ENCODE results near the gene CCDC85A. TPM values are rescaled to one million over a fixed set of nuclear protein-coding genes. Genes with fewer than 3 reads are reported as not detected.

The CCDC85A gene
- total and polyA plus RNA-seq, 2 of the 8 experiments (the other 6 are each of a cell fraction or from before 2014, with no cell fraction given) = 0.20 TPM; not detected in 1

- Histone ChIP-seq H2BK20ac (ENCODE audit: low read length) (no peak overlapping the region), H3K79me1 (ENCODE audit: low read depth, low read length) (no peaks in the 10 kb centered on the region), H2AFZ (ENCODE audit: low read length) (no peak overlapping the region), H3K14ac (ENCODE audit: insufficient read length) (no peak overlapping the region), H2BK12ac (ENCODE audit: low read depth, low read length) (no peak overlapping the region), H3K4me3 (ENCODE audit: extremely low read depth in 1 of 4, insufficient read depth in 2 of 4, low read depth in 3 of 4, low read length in 4 of 4) (no peak overlapping the region), H3K23ac (ENCODE audit: insufficient read length) (no peak overlapping the region), H3K4me1 (replicated peaks in 1 of 4; ENCODE audit: control insufficient read depth in 3 of 4, insufficient read depth in 4 of 4, low read length in 3 of 4) (no peaks in the 10 kb centered on the region; a peak in 1 of 7 replicates), H2BK120ac (replicated peaks; ENCODE audit: low read depth, low read length) (no peak overlapping the region), H3K4ac (replicated peaks; ENCODE audit: insufficient read length, low read depth, low read length) (no peak overlapping the region), H3K36me3 (ENCODE audit: control insufficient read depth in 2 of 4, insufficient read depth in 4 of 4, low read length in 3 of 4) (no peaks in the 10 kb centered on the region), H3K27me3 (replicated peaks in 1 of 4; ENCODE audit: control insufficient read depth in 3 of 4, extremely low read depth in 1 of 4, insufficient read depth in 3 of 4, low read length in 3 of 4) (no peaks in the 10 kb centered on the region), H2BK5ac (ENCODE audit: low read depth, low read length) (no peak overlapping the region), H3K27ac (ENCODE audit: low read depth, low read length) (no peak overlapping the region), H3K79me2 (ENCODE audit: control insufficient read depth in 1 of 2, insufficient read depth in 2 of 2, low read length in 2 of 2) (no peaks in the 10 kb centered on the region), H4K91ac (replicated peaks; ENCODE audit: insufficient read length, low read length) (no peak overlapping the region), H2BK15ac (ENCODE audit: low read length) (no peak overlapping the region), H2AK5ac (ENCODE audit: low read depth, low read length) (no peak overlapping the region), H3K9ac (replicated peaks in 1 of 4; ENCODE audit: extremely low read depth in 1 of 4, low read depth in 3 of 4, low read length in 3 of 4) (no peak overlapping the region), H4K8ac (ENCODE audit: extremely low read depth, insufficient read depth, low read length) (no peak overlapping the region), H3K23me2 (ENCODE audit: low read depth, low read length) (no peaks in the 10 kb centered on the region), H3K9me3 (ENCODE audit: insufficient read depth in 2 of 2, low read depth in 1 of 2, low read length in 1 of 2) (no peaks in the 10 kb centered on the region), H4K20me1 (replicated peaks in 1 of 2; ENCODE audit: control insufficient read depth in 1 of 2, insufficient read depth in 2 of 2, low read length in 2 of 2) (no peaks in the 10 kb centered on the region), H3K4me2 (ENCODE audit: insufficient read depth in 1 of 2, low read depth in 2 of 2, low read length in 2 of 2) (no peak overlapping the region), H3K56ac (replicated peaks; ENCODE audit: insufficient read length, low read depth, low read length) (no peak overlapping the region), H3K18ac (ENCODE audit: extremely low read depth, low read length) (no peak overlapping the region), H4K5ac (ENCODE audit: insufficient read length, low read depth, low read length) (no peak overlapping the region)
- FAIRE-seq (no peak), DNase-seq (ENCODE audit: low read depth in 1 of 2, low spot score in 2 of 2) (no peak)
- TF ChIP-seq TCF12 (IDR thresholded peaks at IDR 0.05; ENCODE audit: low read depth, low read length) = no peak
- TF ChIP-seq EZH2 (IDR thresholded peaks at IDR 0.05; ENCODE audit: low read depth, low read length, severe bottlenecking) = no peak
- TF ChIP-seq KDM5A (IDR thresholded peaks at IDR 0.05; ENCODE audit: low read length) = no peak
- no peak for TF ChIP-seq CBX5 (IDR thresholded peaks at IDR 0.05; ENCODE audit: low read depth, low read length)
- TF ChIP-seq ASH2L (IDR thresholded peaks at IDR 0.05; ENCODE audit: low read length) = no peak
- TF ChIP-seq BCL11A (IDR thresholded peaks at IDR 0.05; ENCODE audit: low read depth in 2 of 2, low read length in 2 of 2) = no peak
- TF ChIP-seq CBX8 (IDR thresholded peaks at IDR 0.05; ENCODE audit: borderline replicate concordance, low read depth, low read length) = no peak
- TF ChIP-seq CHD2 (IDR thresholded peaks at IDR 0.05; ENCODE audit: low read length) = no peak
- no peak for TF ChIP-seq CTBP2 (IDR thresholded peaks at IDR 0.05; ENCODE audit: borderline replicate concordance, insufficient read depth, insufficient read length, low read length)
- WGBS, 2 experiments (ENCODE audit: extremely low coverage in 1 of 2, insufficient coverage in 1 of 2, insufficient read length in 1 of 2, insufficient replicate concordance in 2 of 2, low coverage in 1 of 2, low lambda C conversion rate in 2 of 2, missing lambda C conversion rate in 1 of 2) = 95% methylated on average over 3 of the region's 3 CpGs; no CpG with 5 or more reads in 1 of the 2 experiments
- POLR2A ChIA-PET (ENCODE audit: partially characterized antibody) = no interaction called here
- CTCF ChIA-PET (ENCODE audit: partially characterized antibody) = interaction anchor here (0.6 to 1.1 kb wide), 2 partner anchors 48 to 445 kb away, joined by 3 read pairs; partner anchors contain the start of gene CCDC85A
These were observed 47.6 kb downstream of the CCDC85A start for GRCh38 chr2:56231361-56231760.

Data from H1 (cell line).